Activated naive CD8-positive, alpha-beta T cell treated with anti-CD3 and anti-CD28 coated beads, Interleukin-2, amount 10 ng/mL, durations not matched to agents 7 days and 5 days (primary cell): ENCODE data around the gene FSTL4. TPM values are rescaled to one million over a fixed set of nuclear protein-coding genes. Genes with fewer than 3 reads are reported as not detected.

Experiments used
- ATAC-seq: fragments of 150-1000 bp; cut with Tn5 transposase; one replicate; pipeline ENCODE4 v1.10.0; 2021; ENCODE audit warnings: low read depth, moderate library complexity
- POLR2A ChIA-PET: fragments of 350-600 bp; sonication (Branson Sonifier 250); formaldehyde crosslinking; loops from one replicate; lab custom pipeline; 2021; ENCODE audit warnings: antibody characterized with exemption; lab: Charles Lee
- DNase-seq: peaks from one replicate; pipeline ENCODE4 v3.0.0; 2021
- H3K27ac Mint-ChIP-seq: one replicate; pipeline ENCODE4 v1.8.0; 2022; ENCODE audit warnings: mild to moderate bottlenecking, mixed read lengths
- H3K27me3 Mint-ChIP-seq: one replicate; pipeline ENCODE4 v1.8.0; 2022; ENCODE audit warnings: mild to moderate bottlenecking, moderate library complexity, mixed read lengths
- H3K36me3 Mint-ChIP-seq: one replicate; pipeline ENCODE4 v1.8.0; 2021; ENCODE audit warnings: mild to moderate bottlenecking, mixed read lengths
- H3K4me1 Mint-ChIP-seq: one replicate; pipeline ENCODE4 v1.8.0; 2021; ENCODE audit warnings: mixed read lengths
- H3K4me3 Mint-ChIP-seq: one replicate; pipeline ENCODE4 v1.8.0; 2022; ENCODE audit warnings: mild to moderate bottlenecking, moderate library complexity, mixed read lengths
- H3K9me3 Mint-ChIP-seq: one replicate; pipeline ENCODE4 v1.8.0; 2021; ENCODE audit warnings: mixed read lengths
- total RNA-seq, 2 experiments: library from RNA; stranded (reverse); gene quantifications; one replicate each; pipeline ENCODE4 v1.2.3, GENCODE V29; 2021

Gene FSTL4
- total RNA-seq, 2 experiments from 2014 or later, result 0.26 to 0.83 TPM

DNA sequence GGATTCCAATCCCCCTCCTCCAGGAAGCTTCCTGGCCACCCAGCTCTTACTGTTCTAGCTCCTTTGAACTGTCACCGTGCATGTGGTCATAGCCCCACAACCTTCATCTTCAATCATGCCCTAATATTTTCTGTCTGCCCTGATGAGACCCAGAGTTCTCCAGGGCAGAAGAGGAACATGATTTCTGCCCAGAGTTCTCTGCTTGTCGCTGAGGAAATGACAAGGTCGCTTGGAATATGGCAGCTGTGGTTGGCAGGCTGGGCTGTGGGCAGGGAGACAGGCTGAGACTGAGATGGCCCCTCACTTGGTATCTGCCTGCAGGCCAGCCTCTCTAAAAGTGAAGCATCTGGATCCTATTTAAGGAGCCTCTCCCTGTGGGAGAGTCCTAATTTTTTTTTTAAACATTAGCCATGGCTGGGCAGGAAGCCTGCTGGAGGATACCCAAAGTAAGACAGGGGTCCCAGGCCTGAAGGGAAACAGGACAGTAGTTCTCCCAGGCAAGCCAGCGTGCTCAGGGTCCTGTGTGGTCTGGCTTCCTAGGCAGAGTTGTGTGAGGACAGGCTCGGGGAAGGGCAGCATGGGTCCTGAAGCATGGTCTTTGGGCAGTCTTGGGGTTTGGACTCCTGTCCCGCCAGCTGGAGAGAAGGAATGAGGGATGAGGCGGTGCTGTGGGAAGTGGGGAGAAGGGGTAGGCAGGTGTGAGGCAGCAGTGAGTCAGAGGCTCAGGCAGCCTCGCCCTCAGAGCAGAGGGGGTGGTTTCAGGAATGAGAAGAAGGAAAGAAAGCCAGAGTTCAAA lies 242.1 kb downstream of the FSTL4 start:
- POLR2A ChIA-PET, result no interaction called here
- H3K36me3 Mint-ChIP-seq, result no peaks in the 10 kb centered on the region
- H3K4me3 Mint-ChIP-seq, result no peak overlapping the region
- peak overlapping the region; percentile 67 for H3K27ac Mint-ChIP-seq
- no peak for DNase-seq
- H3K4me1 Mint-ChIP-seq, result peaks cover 2% of the 10 kb centered on the region
- peaks cover 6% of the 10 kb centered on the region for H3K27me3 Mint-ChIP-seq
- H3K9me3 Mint-ChIP-seq, result no peaks in the 10 kb centered on the region
- ATAC-seq, result no peak

DNA sequence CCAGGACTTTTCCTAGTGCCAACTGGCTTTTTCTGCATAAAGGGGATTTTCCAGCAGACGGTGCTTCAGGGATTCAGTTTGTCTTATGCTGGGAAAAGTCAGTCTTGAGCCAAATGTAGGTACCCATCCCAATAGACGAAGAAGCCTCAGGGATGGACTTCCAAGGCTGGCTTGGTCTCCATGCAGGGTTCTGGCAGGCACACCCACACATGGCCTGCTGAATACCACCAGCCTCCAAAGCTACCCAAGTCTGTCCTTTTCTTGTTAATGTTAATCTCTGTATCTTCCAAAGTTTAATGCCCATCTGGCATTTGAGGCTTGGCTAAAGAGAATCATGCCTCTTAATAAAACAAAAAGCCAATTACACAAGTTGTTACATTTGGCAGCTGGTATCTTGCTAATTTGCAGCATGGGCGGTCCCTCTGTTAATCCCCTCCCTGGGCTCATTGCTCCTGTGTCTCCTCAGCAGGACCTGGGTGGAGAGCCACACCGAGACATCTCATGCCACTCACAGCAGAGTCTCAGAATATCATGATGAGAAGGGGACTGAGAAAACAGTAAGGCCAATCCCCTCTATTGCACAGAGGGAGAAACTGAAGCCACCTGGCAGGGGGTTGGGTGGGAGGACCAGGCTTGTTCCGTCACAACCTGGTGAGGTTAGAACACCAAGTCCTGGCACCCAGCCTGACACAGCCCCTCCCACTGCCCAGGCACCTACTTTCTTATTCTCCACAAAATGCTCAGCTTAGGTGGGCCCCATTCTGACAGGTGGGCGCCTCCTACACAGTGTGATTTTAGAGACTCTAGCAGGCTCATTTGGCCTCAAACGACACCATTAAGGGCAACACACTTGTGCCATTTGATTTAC lies 243.2 kb downstream of the FSTL4 start:
- ATAC-seq, result no peak

GRCh38 chr5:133367984-133368383 lies 244.4 kb downstream of the FSTL4 start:
- H3K9me3 Mint-ChIP-seq, result no peaks in the 10 kb centered on the region
- no peak for ATAC-seq
- no peak overlapping the region for H3K4me3 Mint-ChIP-seq
- no peak overlapping the region for H3K27ac Mint-ChIP-seq
- POLR2A ChIA-PET, result no interaction called here
- peaks cover 2% of the 10 kb centered on the region for H3K4me1 Mint-ChIP-seq
- no peaks in the 10 kb centered on the region for H3K36me3 Mint-ChIP-seq
- no peak for DNase-seq
- peaks cover 8% of the 10 kb centered on the region for H3K27me3 Mint-ChIP-seq

More for the DNA sequence above, 243.2 kb downstream of the FSTL4 start:
- no peaks in the 10 kb centered on the region for H3K9me3 Mint-ChIP-seq
- POLR2A ChIA-PET, result no interaction called here
- peaks cover 2% of the 10 kb centered on the region for H3K4me1 Mint-ChIP-seq
- peaks cover 6% of the 10 kb centered on the region for H3K27me3 Mint-ChIP-seq
- H3K4me3 Mint-ChIP-seq, result no peak overlapping the region
- H3K36me3 Mint-ChIP-seq, result no peaks in the 10 kb centered on the region
- no peak overlapping the region for H3K27ac Mint-ChIP-seq
- no peak for DNase-seq

- POLR2A ChIA-PET, result no interaction called here
These were observed 245.1 kb downstream of the FSTL4 start for GRCh38 chr5:133367071-133367786.

GRCh38 chr5:133366438-133366837 lies 245.9 kb downstream of the FSTL4 start:
- Mint-ChIP-seq H3K27ac (no peak overlapping the region), H3K36me3 (no peaks in the 10 kb centered on the region), H3K27me3 (peaks cover 5% of the 10 kb centered on the region), H3K4me3 (no peak overlapping the region), H3K9me3 (no peaks in the 10 kb centered on the region), H3K4me1 (peaks cover 2% of the 10 kb centered on the region)
- no peak for ATAC-seq
- no peak for DNase-seq
- POLR2A ChIA-PET, result no interaction called here

More at GRCh38 chr5:133367071-133367786, 245.1 kb downstream of the FSTL4 start:
- Mint-ChIP-seq H3K36me3 (no peaks in the 10 kb centered on the region), H3K4me3 (no peak overlapping the region), H3K9me3 (no peaks in the 10 kb centered on the region), H3K4me1 (peaks cover 2% of the 10 kb centered on the region), H3K27ac (no peak overlapping the region), H3K27me3 (peaks cover 6% of the 10 kb centered on the region)
- no peak for DNase-seq
- no peak for ATAC-seq

- H3K9me3 Mint-ChIP-seq, result no peaks in the 10 kb centered on the region
- H3K4me3 Mint-ChIP-seq, result no peak overlapping the region
- ATAC-seq (no peak), DNase-seq (no peak)
- no peaks in the 10 kb centered on the region for H3K36me3 Mint-ChIP-seq
- H3K4me1 Mint-ChIP-seq, result peaks cover 2% of the 10 kb centered on the region
- H3K27ac Mint-ChIP-seq, result no peak overlapping the region
- POLR2A ChIA-PET, result no interaction called here
- peaks cover 7% of the 10 kb centered on the region for H3K27me3 Mint-ChIP-seq
These were observed 246.6 kb downstream of the FSTL4 start for GRCh38 chr5:133365738-133366137.

GRCh38 chr5:133364936-133365707 lies 247.2 kb downstream of the FSTL4 start:
- ATAC-seq (no peak), DNase-seq (no peak)
- no peaks in the 10 kb centered on the region for H3K36me3 Mint-ChIP-seq
- H3K4me3 Mint-ChIP-seq, result no peak overlapping the region
- H3K4me1 Mint-ChIP-seq, result peaks cover 2% of the 10 kb centered on the region
- H3K27me3 Mint-ChIP-seq, result peaks cover 7% of the 10 kb centered on the region
- no peak overlapping the region for H3K27ac Mint-ChIP-seq
- no peaks in the 10 kb centered on the region for H3K9me3 Mint-ChIP-seq
- POLR2A ChIA-PET, result no interaction called here

DNA sequence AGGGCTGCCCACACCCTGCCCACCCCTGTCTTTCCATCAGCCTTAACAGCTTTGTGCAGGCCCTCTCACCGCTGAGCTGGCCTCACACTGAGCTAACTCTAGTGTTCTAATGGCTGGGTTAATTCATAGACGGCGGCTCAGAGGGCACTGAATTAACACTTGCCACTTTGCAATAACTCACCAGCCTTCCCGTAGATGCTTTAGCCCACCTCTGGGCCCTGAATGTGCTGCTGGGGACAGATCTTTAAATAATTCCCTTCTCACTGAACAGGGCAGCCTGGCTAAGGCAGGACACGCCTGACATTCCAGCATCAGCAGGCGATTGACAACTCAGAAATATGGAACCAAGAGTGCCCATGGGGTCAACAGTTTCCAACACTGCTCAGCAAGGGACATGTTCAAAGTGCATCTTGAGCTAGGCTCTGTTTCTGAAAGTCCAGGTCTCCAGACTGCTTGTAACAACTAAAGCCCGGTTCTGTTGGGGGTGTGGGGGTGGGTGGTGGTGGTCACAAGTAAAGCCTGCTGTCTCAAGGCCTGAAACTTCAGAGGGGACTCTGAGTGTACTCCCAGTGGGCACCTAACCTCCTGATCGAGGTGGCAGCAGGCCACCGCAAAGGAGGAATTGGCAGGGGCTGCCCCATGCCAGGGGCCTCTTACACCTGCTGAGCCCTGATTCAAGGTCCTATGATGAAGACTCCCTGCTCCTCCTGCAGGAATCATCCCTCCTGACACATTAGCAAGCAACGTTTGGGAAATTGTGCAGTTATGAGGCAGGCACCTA lies 248.3 kb downstream of the FSTL4 start:
- no peaks in the 10 kb centered on the region for H3K36me3 Mint-ChIP-seq
- ATAC-seq (no peak), DNase-seq (no peak)
- peaks cover 7% of the 10 kb centered on the region for H3K27me3 Mint-ChIP-seq
- POLR2A ChIA-PET, result no interaction called here
- H3K4me3 Mint-ChIP-seq, result no peak overlapping the region
- H3K27ac Mint-ChIP-seq, result no peak overlapping the region
- H3K9me3 Mint-ChIP-seq, result no peaks in the 10 kb centered on the region
- peaks cover 2% of the 10 kb centered on the region for H3K4me1 Mint-ChIP-seq

DNA sequence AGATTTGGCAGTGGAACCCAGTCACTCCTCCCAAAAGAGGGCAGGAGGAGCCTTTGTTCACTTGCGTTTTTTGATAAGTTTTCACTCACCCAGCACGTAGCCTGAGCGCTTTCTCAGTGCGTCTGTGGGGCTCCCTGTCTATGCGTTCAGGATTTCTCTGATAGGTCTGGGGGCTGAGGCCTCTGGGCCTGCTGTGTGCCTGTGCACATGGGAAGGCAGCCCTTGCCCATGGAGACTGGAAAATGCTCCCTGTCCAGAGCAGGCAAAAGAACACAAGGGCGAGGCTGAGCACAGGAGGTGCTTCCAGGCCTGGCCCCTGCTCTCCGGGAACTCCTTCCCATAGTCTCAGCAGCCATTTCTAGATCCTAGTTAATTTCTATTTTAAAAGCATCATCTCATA lies 249.9 kb downstream of the FSTL4 start:
- ATAC-seq (no peak), DNase-seq (no peak)
- H3K9me3 Mint-ChIP-seq, result no peaks in the 10 kb centered on the region
- H3K27ac Mint-ChIP-seq, result no peak overlapping the region
- H3K4me1 Mint-ChIP-seq, result peaks cover 2% of the 10 kb centered on the region
- peaks cover 7% of the 10 kb centered on the region for H3K27me3 Mint-ChIP-seq
- no peak overlapping the region for H3K4me3 Mint-ChIP-seq
- no peaks in the 10 kb centered on the region for H3K36me3 Mint-ChIP-seq
- POLR2A ChIA-PET, result no interaction called here

GRCh38 chr5:133361922-133362321 lies 250.4 kb downstream of the FSTL4 start:
- no peaks in the 10 kb centered on the region for H3K9me3 Mint-ChIP-seq
- peaks cover 3% of the 10 kb centered on the region for H3K4me1 Mint-ChIP-seq
- peaks cover 7% of the 10 kb centered on the region for H3K27me3 Mint-ChIP-seq
- DNase-seq (no peak), ATAC-seq (no peak)
- H3K36me3 Mint-ChIP-seq, result no peaks in the 10 kb centered on the region
- POLR2A ChIA-PET, result no interaction called here
- no peak overlapping the region for H3K27ac Mint-ChIP-seq
- no peak overlapping the region for H3K4me3 Mint-ChIP-seq

DNA sequence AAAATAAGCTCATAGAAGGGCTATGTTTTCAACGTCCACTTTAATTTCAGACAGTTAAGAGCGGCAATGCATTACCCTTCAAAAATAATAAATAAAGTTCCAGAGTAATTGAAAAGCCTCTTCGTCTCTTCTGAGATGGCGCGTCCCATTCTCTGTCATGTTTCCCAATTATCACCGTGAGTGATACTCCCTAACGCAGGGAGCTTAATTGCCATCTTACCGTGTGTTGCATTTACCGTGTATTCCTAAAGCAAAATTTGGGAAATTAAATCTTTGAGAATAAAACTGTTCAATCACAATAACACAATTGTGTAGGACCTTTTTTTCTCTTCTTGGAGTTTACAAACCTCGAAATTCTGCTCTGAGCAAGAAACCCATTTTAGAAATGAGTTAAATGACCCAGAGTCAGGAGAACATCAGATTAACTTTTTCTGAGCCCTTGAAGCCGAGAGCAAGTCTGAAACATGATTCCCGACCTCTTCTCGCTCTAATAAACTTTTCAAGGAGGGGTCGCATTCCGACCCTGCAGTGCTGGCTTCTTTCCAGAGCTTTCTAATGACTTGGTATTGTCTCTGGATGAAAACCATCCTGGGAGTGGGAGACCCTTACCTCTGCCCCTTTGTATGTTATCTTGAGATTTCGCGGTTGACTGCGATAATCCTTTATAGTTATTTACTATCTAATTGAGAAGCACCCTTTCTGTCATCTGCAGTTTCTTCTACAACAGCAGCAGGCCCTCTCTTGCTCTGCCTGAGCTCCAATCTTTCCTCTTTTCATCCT lies 251.5 kb downstream of the FSTL4 start:
- Mint-ChIP-seq H3K36me3 (no peaks in the 10 kb centered on the region), H3K9me3 (no peaks in the 10 kb centered on the region), H3K27me3 (peaks cover 6% of the 10 kb centered on the region), H3K4me1 (peaks cover 5% of the 10 kb centered on the region), H3K27ac (no peak overlapping the region), H3K4me3 (no peak overlapping the region)
- POLR2A ChIA-PET, result interaction anchor here (0.6 kb wide), 1 partner anchor 248 kb away, joined by 3 read pairs; no protein-coding TSS in a partner anchor
- ATAC-seq (no peak), DNase-seq (no peak)

- POLR2A ChIA-PET, result no interaction called here
- no peak overlapping the region for H3K27ac Mint-ChIP-seq
- no peaks in the 10 kb centered on the region for H3K36me3 Mint-ChIP-seq
- no peak overlapping the region for H3K4me3 Mint-ChIP-seq
- no peak for ATAC-seq
- peaks cover 5% of the 10 kb centered on the region for H3K27me3 Mint-ChIP-seq
- H3K9me3 Mint-ChIP-seq, result no peaks in the 10 kb centered on the region
- H3K4me1 Mint-ChIP-seq, result peaks cover 5% of the 10 kb centered on the region
- no peak for DNase-seq
These were observed 252.5 kb downstream of the FSTL4 start for GRCh38 chr5:133359861-133360260.
